HepG2 (cell line): Measurements from ENCODE around the gene CRHBP. TPM values are rescaled to one million over a fixed set of nuclear protein-coding genes. Genes with fewer than 3 reads are reported as not detected.

Experiments used
- ATAC-seq: fragments of 200-7000 bp; cut with Tn5 transposase; 3 replicates; pipeline ENCODE4 v1.9.1; 2020; ENCODE audit warnings: mild to moderate bottlenecking, moderate library complexity
- BruUV-seq: library from RNA; stranded (reverse); fragments of 400-500 nt; replicated peaks from 2 replicates; lab custom pipeline; 2021; lab: Mats Ljungman, UMichigan
- CTCF ChIA-PET: fragments of 300-600 bp; formaldehyde crosslinking; extraction: SDS; loops from one replicate; lab custom pipeline; 2021; ENCODE audit warnings: low total read pairs, inconsistent platforms, low intra/inter-chr PET ratio; lab: Yijun Ruan, JAX
- POLR2A ChIA-PET: fragments of 350-600 bp; sonication (Branson Sonifier 250); formaldehyde crosslinking; loops from one replicate; lab custom pipeline; 2020; ENCODE audit warnings: antibody characterized with exemption, inconsistent platforms; lab: Yijun Ruan, JAX
- DNase-seq: peaks from one replicate; pipeline ENCODE4 v3.0.0-alpha.2; 2015; ENCODE audit warnings: low spot score
- FAIRE-seq: peaks from 3 replicates; lab custom pipeline; 2011; peaks lifted over from hg19 to GRCh38; lab: Jason Lieb, UNC
- H2AFZ ChIP-seq: one replicate; pipeline ENCODE4 v1.6.1; 2011; ENCODE audit warnings: low read length, inconsistent platforms
- H3K27ac ChIP-seq: fragments of 300-600 bp; 3 replicates; pipeline ENCODE4 v1.8.0; 2011; ENCODE audit warnings: mixed run types, mild to moderate bottlenecking, mixed read lengths, low read length, inconsistent platforms; ENCODE audit not compliant: insufficient read depth; ENCODE audit errors: extremely low read length
- H3K27me3 ChIP-seq, 2 experiments: fragments of 200-600 bp in 1 of 2; 2 replicates in 1 of 2; 3 replicates in 1 of 2; pipeline versions ENCODE4 v1.6.0 to v1.8.0; 2011; ENCODE audit warnings: low read length in 2 of 2, mild to moderate bottlenecking in 2 of 2, moderate library complexity in 2 of 2, inconsistent platforms in 1 of 2; ENCODE audit not compliant: insufficient read depth in 2 of 2, control insufficient read depth in 1 of 2
- H3K36me3 ChIP-seq, 2 experiments: fragments of 200-600 bp in 1 of 2; replicated peaks in 1 of 2; 2 replicates in 1 of 2; 3 replicates in 1 of 2; pipeline versions ENCODE4 v1.5.1 to v1.8.0; 2011; ENCODE audit warnings: low read length in 2 of 2, inconsistent platforms in 1 of 2; ENCODE audit not compliant: insufficient read depth in 2 of 2, control insufficient read depth in 1 of 2
- H3K4me1 ChIP-seq: 2 replicates; pipeline ENCODE4 v1.5.1; 2012; ENCODE audit warnings: low read length, inconsistent platforms; ENCODE audit not compliant: insufficient read depth
- H3K4me2 ChIP-seq: 2 replicates; pipeline ENCODE4 v1.6.0; 2011; ENCODE audit warnings: low read depth, low read length, inconsistent platforms
- H3K4me3 ChIP-seq, 3 experiments: fragments of 200-600 bp in 1 of 3; sonication (generic), shearing (Covaris generic) in 1 of 3; replicated peaks in 1 of 3; 2 replicates each; pipeline ENCODE4 v1.5.1; 2011 to 2016; ENCODE audit warnings: low read length in 3 of 3, inconsistent platforms in 2 of 3, low read depth in 2 of 3, mild to moderate bottlenecking in 2 of 3, control low read depth in 1 of 3, mixed read lengths in 1 of 3; ENCODE audit not compliant: insufficient read depth in 1 of 3
- H3K79me2 ChIP-seq: one replicate; pipeline ENCODE4 v1.6.1; 2011; ENCODE audit warnings: low read length, inconsistent platforms; ENCODE audit not compliant: insufficient read depth
- H3K9ac ChIP-seq: 2 replicates; pipeline ENCODE4 v1.6.0; 2011; ENCODE audit warnings: mild to moderate bottlenecking, low read depth, low read length, inconsistent platforms; ENCODE audit not compliant: insufficient read depth
- H3K9me3 ChIP-seq: 2 replicates; pipeline ENCODE4 v1.5.1; 2012; ENCODE audit warnings: mild to moderate bottlenecking, low read length
- H4K20me1 ChIP-seq: 2 replicates; pipeline ENCODE4 v1.6.0; 2011; ENCODE audit warnings: inconsistent platforms, mild to moderate bottlenecking, low read length, moderate library complexity; ENCODE audit not compliant: insufficient read depth
- SETDB1 ChIP-seq: sonication (generic); formaldehyde crosslinking; IDR thresholded peaks from 2 replicates; pipeline ENCODE4 v1.5.1; 2020; ENCODE audit warnings: missing genetic modification reagents, mild to moderate bottlenecking, borderline replicate concordance
- SNAI1 ChIP-seq: sonication (generic); formaldehyde crosslinking; IDR thresholded peaks from 2 replicates; pipeline ENCODE4 v1.5.0; 2020; ENCODE audit warnings: mild to moderate bottlenecking, missing genetic modification reagents, borderline replicate concordance
- ZNF792 ChIP-seq: IDR thresholded peaks from 2 replicates; pipeline ENCODE4 v1.6.1; 2016
- WGBS: methylation state at CpG from one replicate; pipeline ENCODE4 v1.1.6; 2017; ENCODE audit warnings: low lambda C conversion rate; 5-methylcytosine and 5-hydroxymethylcytosine counted together
- in situ Hi-C: cut with HindIII; loops from 2 replicates; pipeline ENCODE4 v1.10.0; 2017; ENCODE audit warnings: low pct_unique_long_range_greater_than_20kb; ENCODE audit not compliant: extremely low pct_ligation_motif_present
- intact Hi-C: fragments of 100-400 bp; cut with micrococcal nuclease; formaldehyde crosslinking; loops from one replicate; pipeline ENCODE4 v1.10.0; 2022; ENCODE audit not compliant: unreplicated experiment
- polyA plus RNA-seq, 8 experiments: library from polyadenylated mRNA; depleted of rRNA in 3 of 8; stranded (reverse) in 7 of 8; unstranded in 1 of 8; fragments of >200 nt; fragmentation: Illumina TruSeq in 4 of 8; extraction: Trizol in 4 of 8; gene quantifications; 2 replicates each; pipeline versions ENCODE4 v1.2.1 to v1.2.3, GENCODE V29; 2011 to 2016; ENCODE audit warnings: low read depth in 4 of 8, missing spikeins in 1 of 8, mixed read lengths in 1 of 8; ENCODE audit not compliant: insufficient read depth in 1 of 8
- total RNA-seq, 5 experiments: library from RNA; depleted of rRNA; stranded (reverse); fragments of >200 nt; fragmentation: Illumina TruSeq; extraction: Trizol; gene quantifications; 2 replicates each; pipeline ENCODE4 v1.2.3, GENCODE V29; 2016; ENCODE audit warnings: low read depth in 1 of 5
- TF ChIP-seq, protein P1 (sequence below): sonication (generic); formaldehyde crosslinking; IDR thresholded peaks from 2 replicates; pipeline ENCODE4 v1.4.0; 2020; ENCODE audit warnings: mild to moderate bottlenecking, low read depth, missing genetic modification reagents
- TF ChIP-seq, protein P2 (sequence below): IDR thresholded peaks from 2 replicates; pipeline ENCODE4 v1.6.1; 2012; ENCODE audit warnings: low read depth, low read length, improper control_type of control experiment

Gene CRHBP
- total and polyA plus RNA-seq, 2 of the 13 experiments (the other 11 are each of a cell fraction or from before 2014, with no cell fraction given): not detected

GRCh38 chr5:77010243-77010642 lies 57.4 kb downstream of the CRHBP start:
- FAIRE-seq (no peak), DNase-seq (no peak)
- Histone ChIP-seq H3K79me2 (no peaks in the 10 kb centered on the region), H3K27ac (no peak overlapping the region), H3K36me3 (no peaks in the 10 kb centered on the region), H3K27me3 (no peaks in the 10 kb centered on the region; a peak in 1 of 5 replicates)
- POLR2A ChIA-PET: no interaction called here
- WGBS: 26% methylated on average over 5 of the region's 5 CpGs
- TF ChIP-seq SNAI1: no peak
- TF ChIP-seq, protein P1, sequence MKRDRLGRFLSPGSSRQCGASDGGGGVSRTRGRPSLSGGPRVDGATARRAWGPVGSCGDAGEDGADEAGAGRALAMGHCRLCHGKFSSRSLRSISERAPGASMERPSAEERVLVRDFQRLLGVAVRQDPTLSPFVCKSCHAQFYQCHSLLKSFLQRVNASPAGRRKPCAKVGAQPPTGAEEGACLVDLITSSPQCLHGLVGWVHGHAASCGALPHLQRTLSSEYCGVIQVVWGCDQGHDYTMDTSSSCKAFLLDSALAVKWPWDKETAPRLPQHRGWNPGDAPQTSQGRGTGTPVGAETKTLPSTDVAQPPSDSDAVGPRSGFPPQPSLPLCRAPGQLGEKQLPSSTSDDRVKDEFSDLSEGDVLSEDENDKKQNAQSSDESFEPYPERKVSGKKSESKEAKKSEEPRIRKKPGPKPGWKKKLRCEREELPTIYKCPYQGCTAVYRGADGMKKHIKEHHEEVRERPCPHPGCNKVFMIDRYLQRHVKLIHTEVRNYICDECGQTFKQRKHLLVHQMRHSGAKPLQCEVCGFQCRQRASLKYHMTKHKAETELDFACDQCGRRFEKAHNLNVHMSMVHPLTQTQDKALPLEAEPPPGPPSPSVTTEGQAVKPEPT (CRISPR knock-in tag): no peak
- TF ChIP-seq SETDB1 (CRISPR knock-in tag): no peak
- TF ChIP-seq ZNF792 (CRISPR knock-in tag): no peak
- TF ChIP-seq, protein P2, sequence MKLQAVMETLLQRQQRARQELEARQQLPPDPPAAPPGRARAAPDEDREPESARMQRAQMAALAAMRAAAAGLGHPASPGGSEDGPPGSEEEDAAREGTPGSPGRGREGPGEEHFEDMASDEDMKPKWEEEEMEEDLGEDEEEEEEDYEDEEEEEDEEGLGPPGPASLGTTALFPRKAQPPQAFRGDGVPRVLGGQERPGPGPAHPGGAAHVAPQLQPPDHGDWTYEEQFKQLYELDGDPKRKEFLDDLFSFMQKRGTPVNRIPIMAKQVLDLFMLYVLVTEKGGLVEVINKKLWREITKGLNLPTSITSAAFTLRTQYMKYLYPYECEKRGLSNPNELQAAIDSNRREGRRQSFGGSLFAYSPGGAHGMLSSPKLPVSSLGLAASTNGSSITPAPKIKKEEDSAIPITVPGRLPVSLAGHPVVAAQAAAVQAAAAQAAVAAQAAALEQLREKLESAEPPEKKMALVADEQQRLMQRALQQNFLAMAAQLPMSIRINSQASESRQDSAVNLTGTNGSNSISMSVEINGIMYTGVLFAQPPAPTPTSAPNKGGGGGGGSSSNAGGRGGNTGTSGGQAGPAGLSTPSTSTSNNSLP: no peak
- TF ChIP-seq, all 625 proteins: peak for 0
- Histone ChIP-seq H3K4me1 (no peaks in the 10 kb centered on the region), H3K9me3 (no peaks in the 10 kb centered on the region), H4K20me1 (no peaks in the 10 kb centered on the region), H3K9ac (no peak overlapping the region), H3K4me2 (no peak overlapping the region), H3K4me3 (no peak overlapping the region), H2AFZ (no peak overlapping the region)
- no peak for ATAC-seq
- intact Hi-C loops: no loop called here
- CTCF ChIA-PET: no interaction called here
- BruUV-seq: no TSS peak
- in situ Hi-C loops: no loop called here
